RWPE2 (cell line): ENCODE data around the gene ZC2HC1B.

Experiments used
- ATAC-seq: fragments of 200-7000 bp; cut with Tn5 transposase; 3 replicates; pipeline ENCODE4 v1.9.1; 2021; ENCODE audit warnings: low read depth
- DNase-seq: peaks from one replicate; pipeline ENCODE4 v3.0.0-alpha.2; 2020; ENCODE audit warnings: low spot score
- H3K27ac ChIP-seq: fragments of 450-650 bp; 2 replicates; pipeline ENCODE4 v1.5.1; 2017; ENCODE audit warnings: mild to moderate bottlenecking; ENCODE audit not compliant: poor library complexity, severe bottlenecking
- H3K27me3 ChIP-seq: fragments of 250-450 bp; sonication (Bioruptor Pico); 2 replicates; pipeline ENCODE4 v1.5.1; 2021; ENCODE audit warnings: mild to moderate bottlenecking, moderate library complexity; ENCODE audit not compliant: insufficient read depth, poor library complexity, severe bottlenecking
- H3K36me3 ChIP-seq: fragments of 250-450 bp; sonication (Bioruptor Pico); 2 replicates; pipeline ENCODE4 v1.5.1; 2020; ENCODE audit warnings: low read depth, mild to moderate bottlenecking, moderate library complexity
- H3K4me1 ChIP-seq: fragments of 250-450 bp; sonication (Bioruptor Pico); 2 replicates; pipeline ENCODE4 v1.5.1; 2021; ENCODE audit warnings: mild to moderate bottlenecking, moderate library complexity; ENCODE audit not compliant: insufficient read depth, poor library complexity, severe bottlenecking
- H3K4me3 ChIP-seq: fragments of 250-450 bp; sonication (Bioruptor Pico); 2 replicates; pipeline ENCODE4 v1.5.1; 2021; ENCODE audit warnings: mild to moderate bottlenecking, moderate library complexity; ENCODE audit not compliant: severe bottlenecking
- H3K9me3 ChIP-seq: fragments of 250-450 bp; sonication (Bioruptor Pico); 2 replicates; pipeline ENCODE4 v1.5.1; 2021; ENCODE audit warnings: mild to moderate bottlenecking, moderate library complexity; ENCODE audit not compliant: severe bottlenecking
- TF ChIP-seq, protein P1 (sequence below): fragments of 450-650 bp; IDR thresholded peaks from one replicate; pipeline ENCODE4 v1.5.1; 2017; ENCODE audit warnings: mild to moderate bottlenecking, moderate library complexity; ENCODE audit not compliant: poor library complexity, severe bottlenecking

ZC2HC1B gene

GRCh38 chr6:143877584-143878271 is 13.5 kb downstream of the ZC2HC1B start:
- H3K27ac ChIP-seq, result no peak overlapping the region
- TF ChIP-seq, protein P1, sequence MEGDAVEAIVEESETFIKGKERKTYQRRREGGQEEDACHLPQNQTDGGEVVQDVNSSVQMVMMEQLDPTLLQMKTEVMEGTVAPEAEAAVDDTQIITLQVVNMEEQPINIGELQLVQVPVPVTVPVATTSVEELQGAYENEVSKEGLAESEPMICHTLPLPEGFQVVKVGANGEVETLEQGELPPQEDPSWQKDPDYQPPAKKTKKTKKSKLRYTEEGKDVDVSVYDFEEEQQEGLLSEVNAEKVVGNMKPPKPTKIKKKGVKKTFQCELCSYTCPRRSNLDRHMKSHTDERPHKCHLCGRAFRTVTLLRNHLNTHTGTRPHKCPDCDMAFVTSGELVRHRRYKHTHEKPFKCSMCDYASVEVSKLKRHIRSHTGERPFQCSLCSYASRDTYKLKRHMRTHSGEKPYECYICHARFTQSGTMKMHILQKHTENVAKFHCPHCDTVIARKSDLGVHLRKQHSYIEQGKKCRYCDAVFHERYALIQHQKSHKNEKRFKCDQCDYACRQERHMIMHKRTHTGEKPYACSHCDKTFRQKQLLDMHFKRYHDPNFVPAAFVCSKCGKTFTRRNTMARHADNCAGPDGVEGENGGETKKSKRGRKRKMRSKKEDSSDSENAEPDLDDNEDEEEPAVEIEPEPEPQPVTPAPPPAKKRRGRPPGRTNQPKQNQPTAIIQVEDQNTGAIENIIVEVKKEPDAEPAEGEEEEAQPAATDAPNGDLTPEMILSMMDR, result no peak
- no peak overlapping the region for H3K4me3 ChIP-seq
- no peaks in the 10 kb centered on the region for H3K36me3 ChIP-seq
- H3K4me1 ChIP-seq, result no peaks in the 10 kb centered on the region
- H3K27me3 ChIP-seq, result no peaks in the 10 kb centered on the region
- ATAC-seq (no peak), DNase-seq (no peak)
- no peaks in the 10 kb centered on the region for H3K9me3 ChIP-seq

DNA sequence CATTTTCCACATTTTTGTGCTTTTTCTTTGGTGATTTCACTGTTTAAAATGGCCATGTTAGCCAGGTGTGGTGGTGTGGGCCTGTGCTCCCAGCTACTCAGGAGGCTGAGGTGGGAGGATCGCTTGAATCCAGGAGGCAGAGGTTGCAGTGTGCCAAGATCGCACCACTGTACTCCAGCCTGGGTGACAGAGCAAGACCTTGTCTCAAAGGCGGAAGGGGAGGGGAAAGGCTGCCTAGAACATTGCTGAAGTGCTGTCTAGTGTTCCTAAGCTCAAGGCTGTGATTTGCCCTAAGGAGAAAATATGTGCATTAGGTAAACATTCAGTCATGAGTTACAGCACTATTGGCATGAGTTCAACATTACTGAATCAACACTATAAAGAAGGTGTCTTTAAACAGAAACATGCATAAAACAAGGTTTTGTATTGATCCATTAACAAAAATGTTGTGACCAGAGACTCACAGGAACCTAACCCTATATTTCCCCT is 14.0 kb downstream of the ZC2HC1B start:
- peak; percentile 91 for ATAC-seq
- H3K9me3 ChIP-seq, result no peaks in the 10 kb centered on the region
- H3K4me1 ChIP-seq, result no peaks in the 10 kb centered on the region
- no peaks in the 10 kb centered on the region for H3K27me3 ChIP-seq
- TF ChIP-seq, protein P1, result no peak
- no peak overlapping the region for H3K4me3 ChIP-seq
- no peak overlapping the region for H3K27ac ChIP-seq
- H3K36me3 ChIP-seq, result no peaks in the 10 kb centered on the region
- no peak for DNase-seq

DNA sequence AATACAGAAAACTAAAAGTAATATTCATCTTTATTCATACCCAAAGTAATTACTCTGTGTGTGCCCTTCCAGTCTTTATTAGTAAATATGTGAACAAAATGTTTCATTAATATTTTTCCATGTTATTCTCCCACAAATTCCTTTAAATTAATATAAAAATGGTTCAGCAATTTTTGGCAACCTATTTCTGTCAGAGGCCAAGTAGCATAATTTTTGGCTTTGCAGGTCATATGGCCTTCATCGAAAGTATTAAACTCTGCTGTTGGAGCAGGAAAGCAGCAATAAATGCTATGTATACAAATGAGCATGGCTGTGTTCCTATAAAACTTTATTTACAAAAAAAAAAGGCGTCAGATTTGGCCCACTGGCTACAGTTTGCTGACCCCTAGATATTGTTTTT is 16.1 kb downstream of the ZC2HC1B start:
- no peak overlapping the region for H3K27ac ChIP-seq
- H3K4me1 ChIP-seq, result no peaks in the 10 kb centered on the region
- no peaks in the 10 kb centered on the region for H3K36me3 ChIP-seq
- no peak overlapping the region for H3K4me3 ChIP-seq
- ATAC-seq, result no peak
- no peaks in the 10 kb centered on the region for H3K9me3 ChIP-seq
- DNase-seq, result no peak
- no peaks in the 10 kb centered on the region for H3K27me3 ChIP-seq
- TF ChIP-seq, protein P1, result no peak

DNA sequence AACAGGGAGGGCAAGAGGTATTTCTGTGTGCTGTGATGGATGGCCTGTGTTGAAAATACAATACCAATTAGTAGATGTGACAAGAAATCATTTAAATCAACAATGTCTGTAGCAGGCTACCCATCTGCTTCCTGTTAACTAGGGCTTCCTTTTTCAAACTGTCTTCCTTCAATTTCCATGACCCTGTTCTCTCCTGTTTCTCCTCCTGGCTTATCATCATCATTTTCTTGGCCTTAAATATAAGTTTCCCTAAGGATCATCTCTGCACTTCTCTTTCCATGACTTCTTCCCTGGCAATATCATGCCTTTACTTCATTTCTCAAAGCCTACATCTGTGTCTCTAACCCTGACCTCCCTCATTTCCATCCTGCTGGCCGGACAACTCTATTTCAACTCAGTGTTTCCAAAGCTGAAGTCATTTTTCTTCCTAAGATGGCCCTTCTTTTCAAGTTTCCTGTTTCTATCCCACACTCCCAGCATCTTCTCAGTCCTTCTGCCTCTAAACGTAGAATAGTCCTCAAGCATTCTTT is 18.2 kb downstream of the ZC2HC1B start:
- no peaks in the 10 kb centered on the region for H3K27me3 ChIP-seq
- no peaks in the 10 kb centered on the region for H3K4me1 ChIP-seq
- no peaks in the 10 kb centered on the region for H3K36me3 ChIP-seq
- TF ChIP-seq, protein P1, result no peak
- ATAC-seq (no peak), DNase-seq (no peak)
- H3K4me3 ChIP-seq, result no peak overlapping the region
- no peaks in the 10 kb centered on the region for H3K9me3 ChIP-seq
- no peak overlapping the region for H3K27ac ChIP-seq
